Measurements from ENCODE around the gene NRDE2. TPM values are rescaled to one million over a fixed set of nuclear protein-coding genes. Genes with fewer than 3 reads are reported as not detected.
A peak's percentile ranks its signal among the peaks of the same experiment; 100 is the strongest.

Gene NRDE2
- total RNA-seq, 1 donor from 2014 or later = 10.5 TPM

DNA sequence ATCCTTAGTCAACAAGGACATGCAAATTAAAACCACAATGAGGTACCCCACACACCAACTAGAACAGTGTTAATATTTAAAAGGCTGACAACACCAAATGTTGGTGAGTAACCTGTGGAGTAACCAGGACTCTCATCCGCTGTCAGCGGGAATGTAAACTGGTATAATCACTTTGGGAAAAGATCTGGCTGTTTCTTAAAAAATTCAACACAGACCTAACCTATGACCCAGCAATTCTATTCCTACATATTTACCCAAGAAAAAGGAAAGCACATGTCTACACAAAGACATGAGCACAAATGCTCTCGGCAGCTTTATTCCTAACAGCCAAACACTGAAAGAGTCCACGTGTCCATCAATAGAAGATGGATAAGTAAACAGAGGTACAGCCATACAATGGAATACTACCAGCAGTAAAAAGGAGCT is 26.6 kb downstream of the NRDE2 start:
- TF ChIP-seq, protein P1, sequence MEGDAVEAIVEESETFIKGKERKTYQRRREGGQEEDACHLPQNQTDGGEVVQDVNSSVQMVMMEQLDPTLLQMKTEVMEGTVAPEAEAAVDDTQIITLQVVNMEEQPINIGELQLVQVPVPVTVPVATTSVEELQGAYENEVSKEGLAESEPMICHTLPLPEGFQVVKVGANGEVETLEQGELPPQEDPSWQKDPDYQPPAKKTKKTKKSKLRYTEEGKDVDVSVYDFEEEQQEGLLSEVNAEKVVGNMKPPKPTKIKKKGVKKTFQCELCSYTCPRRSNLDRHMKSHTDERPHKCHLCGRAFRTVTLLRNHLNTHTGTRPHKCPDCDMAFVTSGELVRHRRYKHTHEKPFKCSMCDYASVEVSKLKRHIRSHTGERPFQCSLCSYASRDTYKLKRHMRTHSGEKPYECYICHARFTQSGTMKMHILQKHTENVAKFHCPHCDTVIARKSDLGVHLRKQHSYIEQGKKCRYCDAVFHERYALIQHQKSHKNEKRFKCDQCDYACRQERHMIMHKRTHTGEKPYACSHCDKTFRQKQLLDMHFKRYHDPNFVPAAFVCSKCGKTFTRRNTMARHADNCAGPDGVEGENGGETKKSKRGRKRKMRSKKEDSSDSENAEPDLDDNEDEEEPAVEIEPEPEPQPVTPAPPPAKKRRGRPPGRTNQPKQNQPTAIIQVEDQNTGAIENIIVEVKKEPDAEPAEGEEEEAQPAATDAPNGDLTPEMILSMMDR (IDR thresholded peaks at IDR 0.05; ENCODE audit: borderline replicate concordance) = no peak
- Histone ChIP-seq H3K4me1 (peaks cover 26% of the 10 kb centered on the region), H3K27me3 (ENCODE audit: low read depth) (no peaks in the 10 kb centered on the region), H3K36me3 (peaks cover 69% of the 10 kb centered on the region), H3K27ac (replicated peaks) (no peak overlapping the region), H3K9me3 (replicated peaks) (no peaks in the 10 kb centered on the region), H3K4me3 (no peak overlapping the region)
- DNase-seq = no peak
- intact Hi-C loops (cut with micrococcal nuclease) = no loop called here

DNA sequence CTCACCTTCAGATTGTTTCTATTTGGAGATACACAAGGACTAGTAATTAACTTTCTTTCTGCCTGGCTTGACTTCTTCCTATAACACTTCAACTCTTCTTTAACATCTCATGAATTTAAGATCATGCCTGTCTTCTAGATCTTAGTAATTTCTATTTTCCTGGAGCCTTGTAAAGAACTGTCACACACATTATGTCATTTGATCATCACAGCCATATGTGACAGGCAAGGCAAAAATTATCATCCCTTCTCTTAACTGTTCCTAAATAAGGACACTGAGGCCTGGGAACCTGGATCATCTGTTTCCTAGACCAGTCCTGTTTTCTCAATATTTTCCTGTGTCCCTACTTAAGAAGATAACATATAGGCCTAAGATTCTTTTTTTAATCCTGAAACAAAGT is 27.2 kb downstream of the NRDE2 start:
- no peaks in the 10 kb centered on the region for H3K9me3 ChIP-seq (replicated peaks)
- intact Hi-C loops (cut with micrococcal nuclease) = no loop called here
- no peaks in the 10 kb centered on the region for H3K27me3 ChIP-seq (ENCODE audit: low read depth)
- TF ChIP-seq, protein P1 (IDR thresholded peaks at IDR 0.05; ENCODE audit: borderline replicate concordance) = no peak
- peaks cover 32% of the 10 kb centered on the region for H3K4me1 ChIP-seq
- H3K36me3 ChIP-seq = peaks cover 62% of the 10 kb centered on the region
- no peak overlapping the region for H3K4me3 ChIP-seq
- no peak overlapping the region for H3K27ac ChIP-seq (replicated peaks)
- no peak for DNase-seq

DNA sequence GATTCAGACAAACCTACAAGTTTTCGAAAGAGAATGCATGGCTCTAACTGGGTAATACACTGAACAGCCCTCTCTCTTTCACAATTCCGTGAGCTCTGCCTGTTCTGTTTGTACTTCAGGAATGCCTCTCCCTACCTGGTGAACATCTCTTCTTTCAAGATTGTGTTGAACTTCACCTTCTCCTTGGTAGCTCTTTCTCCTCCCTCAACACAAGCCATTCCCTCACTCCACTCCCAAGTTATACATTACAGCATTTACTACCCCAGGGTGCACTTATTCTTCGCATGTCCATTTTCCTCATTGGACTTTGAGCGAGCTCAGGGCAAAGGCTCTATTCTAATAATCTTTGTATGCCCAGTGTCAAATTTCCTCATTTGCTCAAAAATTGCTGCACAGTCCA is 28.3 kb downstream of the NRDE2 start:
- intact Hi-C loops (cut with micrococcal nuclease) = loop anchor here (2.0 kb wide), 1 partner anchor 393 kb away; no protein-coding TSS in a partner anchor
- DNase-seq = no peak
- Histone ChIP-seq H3K36me3 (peaks cover 53% of the 10 kb centered on the region), H3K4me1 (peaks cover 40% of the 10 kb centered on the region), H3K9me3 (replicated peaks) (no peaks in the 10 kb centered on the region), H3K4me3 (no peak overlapping the region), H3K27ac (replicated peaks) (no peak overlapping the region), H3K27me3 (ENCODE audit: low read depth) (no peaks in the 10 kb centered on the region)
- TF ChIP-seq, protein P1 (IDR thresholded peaks at IDR 0.05; ENCODE audit: borderline replicate concordance) = no peak

DNA sequence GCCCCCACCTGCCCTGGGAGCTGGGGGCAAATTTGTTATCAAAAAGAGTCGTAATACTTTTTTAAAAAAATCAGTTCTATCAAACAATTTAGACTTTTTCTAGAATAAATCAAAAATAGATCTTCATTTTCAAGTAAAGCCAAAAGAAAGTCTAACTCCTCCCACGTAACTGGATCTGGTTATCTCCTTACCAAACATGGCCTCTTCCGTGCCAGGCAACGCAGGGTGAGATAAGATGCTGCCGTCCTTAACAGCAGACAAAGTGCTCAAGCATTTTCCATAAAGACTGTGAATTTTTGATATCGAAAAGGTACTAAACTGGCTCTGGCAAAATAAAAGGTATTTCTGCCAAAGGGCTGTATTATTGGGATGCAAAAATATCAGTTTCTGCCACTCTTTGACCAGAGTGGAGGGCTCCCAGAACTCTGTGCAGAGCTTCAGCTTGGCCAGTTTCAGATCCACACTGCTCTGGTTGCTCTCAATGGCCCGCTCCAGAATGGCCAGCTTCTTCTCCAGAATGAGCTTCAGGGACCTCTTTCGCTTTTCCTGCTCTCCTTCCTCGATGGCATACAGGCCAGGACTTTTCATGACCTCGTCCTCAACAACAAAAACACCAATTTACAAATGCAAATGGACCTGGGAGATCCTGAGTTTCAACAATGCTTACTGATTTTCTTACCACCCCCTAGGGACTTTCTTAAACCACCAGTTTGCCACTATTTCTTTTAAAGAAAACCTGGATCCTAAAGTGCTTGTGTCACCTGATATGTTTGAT is 29.0 kb downstream of the NRDE2 start:
- Histone ChIP-seq H3K4me3 (no peak overlapping the region), H3K9me3 (replicated peaks) (no peaks in the 10 kb centered on the region), H3K27me3 (ENCODE audit: low read depth) (no peaks in the 10 kb centered on the region), H3K4me1 (peaks cover 41% of the 10 kb centered on the region), H3K36me3 (peaks cover 52% of the 10 kb centered on the region), H3K27ac (replicated peaks) (peak overlapping the region; percentile 71)
- DNase-seq = no peak
- TF ChIP-seq, protein P1 (IDR thresholded peaks at IDR 0.05; ENCODE audit: borderline replicate concordance) = no peak
- intact Hi-C loops (cut with micrococcal nuclease) = loop anchor here (2.0 kb wide), 1 partner anchor 394 kb away; no protein-coding TSS in a partner anchor

DNA sequence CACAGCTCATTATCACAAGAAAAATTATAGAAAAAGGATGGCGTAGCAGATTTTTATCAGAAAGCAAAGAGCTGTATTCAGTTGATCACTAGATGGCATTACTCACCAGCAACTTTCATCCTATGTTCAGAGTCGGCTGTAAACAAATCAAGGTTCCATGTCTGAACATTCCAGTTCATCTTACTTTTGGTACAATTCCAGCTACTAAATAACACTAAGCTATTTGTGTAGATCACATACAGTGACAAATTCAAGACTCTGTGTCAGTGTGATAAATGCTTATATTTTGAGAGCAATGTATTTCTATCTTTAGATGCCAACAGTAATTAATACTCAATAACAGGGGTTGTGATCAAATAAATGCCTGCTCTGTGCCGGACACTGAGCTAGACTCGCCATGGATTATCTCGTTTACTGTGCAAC is 30.1 kb downstream of the NRDE2 start:
- H3K4me1 ChIP-seq = peaks cover 41% of the 10 kb centered on the region
- DNase-seq = no peak
- intact Hi-C loops (cut with micrococcal nuclease) = loop anchor here (2.0 kb wide), 1 partner anchor 395 kb away; no protein-coding TSS in a partner anchor
- peaks cover 56% of the 10 kb centered on the region for H3K36me3 ChIP-seq
- H3K27me3 ChIP-seq (ENCODE audit: low read depth) = no peaks in the 10 kb centered on the region
- H3K4me3 ChIP-seq = no peak overlapping the region
- no peaks in the 10 kb centered on the region for H3K9me3 ChIP-seq (replicated peaks)
- H3K27ac ChIP-seq (replicated peaks) = peak overlapping the region; percentile 71
- TF ChIP-seq, protein P1 (IDR thresholded peaks at IDR 0.05; ENCODE audit: borderline replicate concordance) = peak; percentile 71
